ENCODE measurements around the gene FOLR1.
"Not testable (repeated sequence)": the region's sequence is repeated elsewhere in the genome, so short reads cannot be mapped to it uniquely, and the experiment has no call there.

FOLR1 gene

DNA sequence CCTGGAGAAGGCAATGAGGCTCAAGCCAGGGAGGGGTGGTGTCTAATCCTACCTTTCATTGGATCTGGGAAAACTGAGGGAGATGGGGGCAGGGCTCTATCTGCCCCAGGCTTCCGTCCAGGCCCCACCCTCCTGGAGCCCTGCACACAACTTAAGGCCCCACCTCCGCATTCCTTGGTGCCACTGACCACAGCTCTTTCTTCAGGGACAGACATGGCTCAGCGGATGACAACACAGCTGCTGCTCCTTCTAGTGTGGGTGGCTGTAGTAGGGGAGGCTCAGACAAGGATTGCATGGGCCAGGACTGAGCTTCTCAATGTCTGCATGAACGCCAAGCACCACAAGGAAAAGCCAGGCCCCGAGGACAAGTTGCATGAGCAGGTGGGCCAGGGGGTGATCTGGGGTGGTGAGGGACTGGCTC is at the start of gene FOLR1:
Gene FOLR1 (plus strand): TSS at position 180 of the 421 bp plus-strand sequence. CDS start 34 bp downstream, at position 214.
- no peak for DNase-seq

DNA sequence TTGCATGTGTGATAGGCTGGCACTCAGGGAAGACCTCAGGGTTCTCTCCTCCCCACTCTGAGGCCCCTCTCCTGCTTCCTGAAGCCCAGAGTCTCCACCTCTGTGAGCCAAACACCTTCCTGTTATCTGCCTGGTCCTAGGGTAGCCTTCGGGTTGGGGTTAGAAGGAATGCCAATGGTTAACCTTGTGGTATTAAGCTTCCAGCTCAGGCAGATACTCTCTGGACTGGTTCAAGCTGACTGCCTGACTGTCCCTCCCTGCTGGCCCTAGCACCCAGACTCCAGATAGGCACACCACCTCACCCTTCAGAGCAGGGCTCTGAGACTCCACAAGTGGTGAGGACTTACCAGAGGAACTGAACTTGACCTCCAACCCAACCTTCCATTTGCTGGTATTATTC is 49.4 kb upstream of the FOLR1 start:
- not testable (repeated sequence) for DNase-seq

DNA sequence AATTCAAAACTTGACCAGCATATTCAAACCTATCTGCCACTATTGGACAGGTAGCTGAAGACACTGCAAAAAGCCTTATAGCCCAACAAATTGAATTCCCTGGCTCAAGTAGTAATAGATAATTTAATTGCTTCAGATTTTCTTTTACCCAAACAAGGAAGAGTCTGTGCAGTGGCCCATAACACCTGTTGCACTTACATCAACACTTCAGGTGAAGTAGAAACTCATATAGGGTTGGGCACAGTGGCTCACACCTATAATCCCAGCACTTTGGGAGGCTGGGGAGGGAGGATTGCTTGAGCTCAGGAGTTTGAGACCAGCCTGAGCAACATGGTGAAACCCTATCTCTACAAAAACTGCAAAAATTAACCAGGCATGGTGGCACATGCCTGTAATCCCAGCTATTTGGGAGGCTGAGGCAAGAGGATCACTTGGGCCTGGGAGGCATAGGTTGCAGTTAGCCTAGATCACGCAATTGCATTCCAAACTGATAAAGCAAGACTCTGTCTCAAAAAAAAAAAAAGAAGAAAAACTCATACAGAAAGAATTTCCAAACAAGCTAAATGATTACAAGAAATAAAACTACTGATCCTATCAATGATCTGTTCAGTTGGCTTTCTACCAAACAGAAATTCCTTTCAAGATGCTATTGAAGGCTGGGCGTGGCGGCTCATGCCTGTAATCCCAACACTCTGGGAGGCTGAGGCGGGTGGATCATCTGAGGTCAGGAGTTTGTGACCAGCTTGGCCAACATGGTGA is 47.0 kb upstream of the FOLR1 start:
- DNase-seq = no peak

DNA sequence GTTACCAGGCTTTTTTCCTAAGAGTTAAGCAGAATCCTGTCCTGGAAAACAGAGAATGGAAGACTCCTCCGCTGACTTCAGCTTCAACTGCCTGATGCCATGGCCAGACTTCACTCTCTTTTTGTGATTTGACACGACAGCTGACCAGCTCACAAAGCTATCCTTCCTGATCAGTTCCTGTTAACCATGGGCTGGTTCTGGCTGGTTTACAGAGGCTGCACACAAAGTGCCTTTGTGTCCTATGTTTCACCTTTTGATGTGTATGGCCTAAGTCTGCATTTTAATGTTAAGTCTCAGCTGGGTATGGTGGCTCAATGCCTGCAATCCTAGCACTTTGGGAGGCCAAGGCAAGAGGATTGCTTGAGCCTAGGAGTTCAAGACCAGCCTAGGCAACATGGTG is 45.3 kb upstream of the FOLR1 start:
- no peak for DNase-seq

DNA sequence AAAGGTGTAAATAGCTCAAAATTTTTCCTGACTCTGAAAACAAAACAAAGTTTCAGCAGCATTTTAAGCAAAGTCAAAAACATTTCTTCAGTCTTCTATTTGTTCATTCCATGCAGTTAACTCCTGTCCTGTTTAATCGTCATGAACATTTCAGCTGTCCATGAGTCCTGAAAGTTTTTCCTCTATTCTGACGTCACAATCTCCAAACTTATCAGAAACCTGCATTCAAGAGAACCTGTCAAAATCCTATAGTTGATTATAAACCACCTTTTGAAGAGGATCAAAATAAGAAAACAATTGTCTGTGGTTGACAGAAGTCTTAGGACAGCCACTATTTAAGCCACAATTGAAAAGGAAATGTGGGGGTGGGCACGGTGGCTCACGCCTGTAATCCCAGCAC is 41.1 kb upstream of the FOLR1 start:
- DNase-seq = no peak

DNA sequence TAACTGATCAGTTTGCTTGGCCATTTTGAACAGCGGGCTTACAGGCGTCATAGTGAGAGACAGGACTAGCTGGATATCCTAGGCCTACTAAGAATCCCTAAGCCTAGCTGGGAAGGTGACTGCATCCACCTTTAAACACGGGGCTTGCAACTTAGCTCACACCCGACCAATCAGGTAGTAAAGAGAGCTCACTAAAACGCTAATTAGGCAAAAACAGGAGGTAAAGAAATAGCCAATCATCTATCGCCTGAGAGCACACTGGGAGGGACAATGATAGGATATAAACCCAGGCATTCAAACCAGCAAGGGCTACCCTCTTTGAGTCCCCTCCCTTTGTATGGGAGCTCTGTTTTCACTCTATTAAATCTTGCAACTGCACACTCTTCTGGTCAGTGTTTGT is 38.1 kb upstream of the FOLR1 start:
- DNase-seq = not testable (repeated sequence)

DNA sequence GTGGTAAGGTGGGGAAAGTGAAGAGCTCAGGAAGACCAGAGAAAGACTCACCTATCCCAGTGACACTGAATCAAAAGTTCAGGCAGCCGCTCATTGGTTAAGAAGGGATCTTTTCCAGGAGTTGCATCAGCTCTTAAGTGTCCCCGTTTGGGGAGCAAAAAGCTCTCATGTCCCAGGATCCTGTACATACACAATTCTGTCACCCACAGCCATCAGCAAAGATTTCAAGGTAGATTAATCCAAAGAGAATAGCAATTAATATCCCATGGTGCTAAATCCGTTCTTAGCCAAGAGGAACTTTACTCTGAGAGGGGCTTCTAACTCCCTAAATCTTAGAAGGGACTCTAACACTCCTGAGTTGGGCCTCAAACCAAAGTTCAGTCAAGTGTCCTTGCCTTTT is 37.1 kb upstream of the FOLR1 start:
- DNase-seq = no peak

DNA sequence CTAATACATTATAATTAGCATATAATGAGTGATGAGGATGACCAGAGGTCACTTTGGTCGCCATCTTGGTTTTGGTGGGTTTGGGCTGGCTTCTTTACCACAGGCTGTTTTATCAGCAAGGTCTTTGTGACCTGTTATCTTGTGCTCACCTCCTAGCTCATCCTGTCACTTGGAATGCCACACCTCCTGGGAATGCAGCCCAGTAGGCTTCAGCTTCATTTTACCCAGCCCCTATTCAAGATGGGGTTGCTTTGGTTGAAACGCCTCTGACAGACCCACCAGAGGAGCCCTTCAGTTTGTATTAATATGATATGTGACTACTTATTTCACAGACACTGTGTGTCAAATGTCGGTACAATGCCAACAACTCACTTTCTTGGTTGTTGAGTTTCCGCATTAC is 36.2 kb upstream of the FOLR1 start:
- DNase-seq = no peak

DNA sequence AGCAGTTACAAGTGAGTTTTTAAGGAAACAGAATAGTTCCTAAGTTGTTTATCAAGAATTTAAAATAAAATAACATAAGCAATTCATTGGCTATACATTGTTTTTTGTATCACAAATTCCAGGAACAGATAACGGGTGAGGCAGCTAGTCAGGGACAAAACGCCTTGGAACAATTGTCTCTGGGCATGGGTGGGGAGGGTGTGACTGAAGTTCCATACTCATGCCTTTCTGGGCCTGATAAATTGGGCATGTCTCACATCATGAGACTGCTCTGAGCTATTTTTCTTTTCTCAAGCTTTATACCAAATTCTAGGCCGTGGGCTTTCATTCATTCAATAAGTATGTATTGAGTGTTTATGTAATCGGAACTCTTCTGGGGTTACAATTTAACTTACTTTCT is 34.8 kb upstream of the FOLR1 start:
- DNase-seq = no peak

DNA sequence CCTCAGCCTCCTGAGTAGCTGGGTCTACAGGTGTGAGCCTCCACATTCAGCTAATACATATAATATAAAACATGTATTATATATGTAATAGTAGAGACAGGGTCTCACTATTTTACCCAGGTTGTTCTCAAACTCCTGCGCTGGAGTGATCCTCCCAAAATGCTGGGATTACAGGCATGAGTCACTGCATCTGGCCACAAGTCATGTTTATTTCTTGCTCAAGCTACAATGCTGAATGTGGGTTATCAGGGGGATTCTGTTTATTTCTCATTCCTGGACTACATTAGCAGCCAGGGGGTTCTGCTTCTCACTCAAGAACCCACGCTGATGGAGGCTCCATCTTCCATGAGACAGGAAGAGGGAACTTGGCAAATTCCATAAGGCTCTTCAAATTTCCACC is 31.6 kb upstream of the FOLR1 start:
- no peak for DNase-seq

DNA sequence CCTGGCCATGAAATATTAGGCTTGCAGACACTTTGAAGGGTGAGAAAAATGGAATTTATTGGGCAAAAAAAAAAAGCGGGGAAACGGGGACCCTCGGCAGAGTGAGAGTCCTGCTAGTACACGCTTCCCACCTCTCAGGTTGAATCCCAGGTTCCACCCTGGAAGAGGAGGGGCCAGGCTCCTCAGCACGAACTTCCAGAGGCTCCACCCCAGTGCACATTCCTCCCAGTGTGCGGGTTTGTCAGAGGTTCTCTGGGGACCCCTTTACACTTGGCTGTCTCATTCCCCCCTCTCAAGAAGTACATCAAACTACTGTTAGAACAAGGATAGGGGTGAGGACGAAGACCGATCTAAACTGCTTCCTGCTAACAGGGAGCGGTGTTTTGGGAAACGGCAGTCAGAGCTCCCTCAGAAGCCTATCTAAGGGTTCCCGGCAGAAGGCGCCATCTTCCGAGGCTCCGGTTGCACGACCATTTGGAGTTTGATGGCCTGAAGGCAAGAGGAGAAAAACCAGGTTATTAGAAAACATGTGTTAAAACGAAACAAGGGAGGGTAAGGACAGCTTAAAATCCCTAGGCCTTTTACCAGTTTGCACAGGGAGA is 28.9 kb upstream of the FOLR1 start:
- no peak for DNase-seq

DNA sequence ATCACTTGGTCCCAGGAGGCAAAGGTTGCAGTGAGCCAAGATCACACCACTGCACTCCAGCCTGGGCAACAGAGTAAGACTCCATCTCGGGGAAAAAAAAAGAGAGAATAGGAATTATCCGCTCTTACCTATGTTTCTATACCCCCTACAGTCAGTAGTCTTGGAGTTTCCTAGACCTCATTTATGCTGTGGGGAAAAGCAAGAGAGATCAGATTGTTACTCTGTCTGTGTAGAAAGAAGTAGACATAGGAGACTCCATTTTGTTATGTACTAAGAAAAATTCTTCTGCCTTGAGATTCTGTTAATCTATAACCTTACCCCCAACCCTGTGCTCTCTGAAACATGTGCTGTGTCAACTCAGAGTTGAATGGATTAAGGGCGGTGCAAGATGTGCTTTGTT is 27.8 kb upstream of the FOLR1 start:
- not testable (repeated sequence) for DNase-seq

DNA sequence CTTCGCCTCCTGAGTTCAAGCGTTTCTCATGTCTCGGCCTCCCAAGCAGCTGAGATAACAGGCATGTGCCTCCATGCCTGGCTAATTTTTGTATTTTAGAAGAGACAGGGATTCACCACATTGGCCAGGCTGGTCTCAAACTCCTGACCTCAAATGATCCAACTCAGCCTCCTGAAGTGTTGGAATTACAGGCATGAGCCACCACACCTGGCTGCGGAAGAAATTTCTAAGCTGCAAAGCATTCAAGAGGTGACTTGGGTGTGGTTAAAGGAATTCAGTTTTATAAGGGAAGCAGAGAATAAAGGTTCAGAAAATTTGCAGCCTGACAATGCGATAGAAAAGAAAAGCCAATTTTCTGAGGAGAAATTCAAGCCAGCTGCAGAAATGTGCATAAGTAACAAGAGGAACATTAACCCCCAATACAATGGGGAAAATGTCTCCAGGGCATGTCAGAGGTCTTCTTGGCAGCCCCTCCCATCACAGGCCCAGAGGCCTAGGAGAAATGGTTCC is 22.8 kb upstream of the FOLR1 start:
- not testable (repeated sequence) for DNase-seq

DNA sequence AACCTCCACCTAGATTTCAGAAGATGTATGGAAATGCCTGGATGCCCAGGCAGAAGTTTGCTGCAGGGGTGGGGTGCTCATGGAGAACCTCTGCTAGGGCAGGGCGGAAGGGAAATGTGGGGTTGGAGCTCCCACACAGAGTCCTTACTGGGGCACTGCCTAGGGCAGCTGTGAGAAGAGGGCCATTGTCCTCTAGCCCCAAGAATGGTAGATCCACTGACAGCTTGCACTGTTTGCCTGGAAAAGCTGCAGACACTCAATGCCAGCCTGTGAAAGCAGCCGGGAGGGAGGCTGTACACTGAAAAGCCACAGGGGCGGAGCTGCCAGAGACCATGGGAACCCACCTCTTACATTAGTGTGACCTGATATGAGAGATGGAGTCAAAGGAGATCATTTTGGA is 22.2 kb upstream of the FOLR1 start:
- not testable (repeated sequence) for DNase-seq

DNA sequence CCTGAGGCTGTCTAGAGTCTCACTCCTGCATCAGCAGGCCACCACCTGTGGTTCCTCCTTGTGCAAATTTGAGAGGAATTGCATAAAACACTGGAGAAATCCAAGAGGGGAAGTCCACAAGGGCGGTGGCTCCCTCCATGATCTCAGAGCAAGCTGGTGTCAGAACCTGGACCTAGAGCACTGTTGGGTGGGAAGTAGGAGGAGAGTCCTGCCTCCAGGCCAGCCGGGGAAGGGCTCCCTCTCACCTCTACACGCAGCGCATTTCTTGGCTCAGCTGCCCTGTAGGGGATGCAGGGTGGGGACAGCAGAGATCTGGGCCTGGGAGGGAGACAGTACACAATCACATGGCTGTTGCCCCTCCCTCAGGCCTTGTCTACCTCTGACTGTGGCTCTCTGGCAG is 19.9 kb upstream of the FOLR1 start:
- not testable (repeated sequence) for DNase-seq

DNA sequence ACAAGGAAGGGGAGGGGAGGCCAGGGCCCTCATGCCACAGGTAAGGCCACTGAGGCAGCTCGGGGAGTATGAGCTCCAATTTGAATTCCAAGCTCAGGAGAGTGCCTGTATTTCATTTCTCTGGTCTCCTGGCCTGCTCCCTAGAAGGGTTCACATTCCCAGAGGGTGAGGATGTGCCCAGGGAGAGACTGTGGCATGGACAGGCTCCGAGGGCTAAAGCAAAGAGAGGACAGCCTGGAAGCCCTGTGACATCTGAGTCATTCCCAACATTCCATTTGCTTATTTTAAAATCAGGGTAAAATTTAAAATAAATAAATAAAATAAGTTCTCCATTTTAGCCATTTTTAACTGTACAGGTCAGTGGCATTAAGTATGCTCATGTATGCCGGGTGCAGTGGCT is 18.6 kb upstream of the FOLR1 start:
- DNase-seq = no peak

DNA sequence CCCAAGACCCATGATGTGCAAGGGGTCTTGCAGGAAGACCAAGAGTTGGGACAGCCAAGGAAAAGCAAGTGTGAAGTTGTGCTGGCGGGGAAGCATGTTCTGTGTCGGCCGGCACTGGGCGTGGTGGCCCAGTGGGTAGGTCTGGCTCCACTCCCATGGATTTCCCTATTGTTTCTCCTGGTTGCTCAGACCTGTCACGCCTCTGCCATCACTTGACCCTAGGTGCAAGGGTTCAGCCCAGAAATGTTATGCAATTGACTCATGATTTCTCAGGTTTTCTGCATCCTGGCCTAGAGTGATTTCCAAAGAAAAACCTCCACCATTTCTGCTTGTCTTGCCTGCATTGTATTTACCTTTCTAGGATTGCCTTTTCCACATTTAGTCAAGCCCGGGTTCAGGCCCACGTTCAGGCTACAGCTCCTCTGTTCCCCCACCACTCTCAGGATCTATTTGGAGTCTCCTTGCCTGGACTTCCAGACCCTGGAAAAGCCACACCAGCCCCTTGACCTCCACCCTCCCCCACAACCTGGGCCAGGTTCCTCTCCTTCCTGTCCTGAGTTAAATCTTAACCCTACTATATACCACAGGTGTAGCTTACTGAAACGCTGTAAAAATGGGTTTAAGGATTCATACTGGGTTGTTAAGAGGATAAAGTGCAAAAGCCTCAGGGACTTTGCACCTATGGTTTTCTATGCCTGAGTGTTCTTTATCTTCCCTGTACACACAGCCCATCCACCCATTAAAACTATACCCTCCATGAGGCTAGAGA is 17.5 kb upstream of the FOLR1 start:
- no peak for DNase-seq

DNA sequence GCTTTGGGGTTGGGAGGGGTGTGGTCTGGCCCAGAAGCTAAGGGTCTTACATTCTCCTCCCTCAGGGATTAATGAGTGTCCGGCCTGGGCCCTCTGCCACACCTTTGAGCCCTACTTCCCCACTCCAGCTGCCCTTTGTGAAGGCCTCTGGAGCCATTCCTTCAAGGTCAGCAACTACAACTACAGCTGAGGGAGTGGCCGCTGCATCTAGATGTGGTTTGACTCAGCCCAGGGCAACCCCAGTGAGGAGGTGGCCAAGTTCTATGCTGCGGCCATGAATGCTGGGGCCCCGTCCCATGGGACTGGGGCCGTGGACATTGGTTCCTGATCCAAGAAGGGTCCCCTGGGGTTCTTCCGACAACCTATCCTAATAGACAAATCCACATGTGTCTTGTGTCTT is 14.3 kb upstream of the FOLR1 start:
- DNase-seq = no peak

DNA sequence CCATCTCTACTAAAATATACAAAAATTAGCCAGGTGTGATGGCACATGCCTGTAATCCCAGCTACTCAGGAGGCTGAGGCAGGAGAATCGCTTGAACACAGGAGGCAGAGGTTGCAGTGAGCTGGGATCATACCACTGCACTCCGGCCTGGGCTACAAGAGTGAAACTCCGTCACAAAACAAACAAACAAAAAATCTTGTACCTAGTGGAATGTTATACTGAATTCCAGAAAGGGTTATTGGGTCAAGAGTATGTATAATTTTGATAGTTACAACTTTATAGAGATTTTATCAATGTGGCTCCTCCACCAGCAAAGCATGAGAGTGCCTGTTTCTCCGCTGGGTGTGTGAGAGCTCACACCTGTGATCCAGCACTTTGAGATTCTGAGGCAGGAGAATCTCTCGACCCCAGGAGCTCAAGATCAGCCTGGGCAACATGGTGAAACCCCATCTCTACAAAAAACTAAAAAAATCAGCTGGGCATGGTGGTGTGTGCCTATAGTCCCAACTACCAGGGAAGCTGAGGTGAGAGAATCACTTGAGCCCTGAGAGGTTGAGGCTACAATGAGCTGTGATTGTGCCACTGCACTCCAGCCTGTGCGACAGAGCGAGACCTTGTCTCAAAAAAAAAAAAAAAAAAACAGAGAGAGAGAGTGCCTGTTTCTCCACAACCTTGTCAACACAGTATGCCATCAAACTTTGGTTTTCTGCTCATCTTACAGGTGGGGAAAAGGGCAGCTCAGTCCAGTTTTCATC is 12.7 kb upstream of the FOLR1 start:
- DNase-seq = no peak

DNA sequence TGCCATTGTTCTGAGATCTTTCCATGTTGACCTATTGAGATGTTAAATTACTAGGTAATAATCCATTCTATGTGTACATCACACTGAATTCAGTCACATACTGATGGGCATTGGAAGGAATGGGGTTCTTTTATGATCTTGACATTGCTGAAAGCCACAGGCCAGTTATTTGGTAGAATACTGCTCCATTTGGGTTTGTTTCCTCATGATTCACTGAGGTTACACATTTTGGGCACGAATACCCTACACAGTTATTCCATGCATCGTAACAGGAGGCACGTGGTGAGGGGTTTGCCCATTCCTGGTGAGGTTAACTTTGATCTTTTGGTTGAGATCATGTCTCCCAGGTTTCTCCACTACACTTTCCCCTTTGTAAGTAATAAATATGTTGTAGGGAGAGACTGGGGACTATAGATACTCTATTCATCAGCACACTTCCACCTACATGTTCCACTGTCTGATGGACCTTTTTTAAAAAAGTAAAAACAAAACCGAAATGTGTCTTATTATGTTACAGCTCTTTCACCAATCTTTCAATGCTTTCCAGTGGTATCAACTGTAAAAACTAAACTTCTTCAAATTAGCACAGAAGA is 12.0 kb upstream of the FOLR1 start:
- DNase-seq = no peak

DNA sequence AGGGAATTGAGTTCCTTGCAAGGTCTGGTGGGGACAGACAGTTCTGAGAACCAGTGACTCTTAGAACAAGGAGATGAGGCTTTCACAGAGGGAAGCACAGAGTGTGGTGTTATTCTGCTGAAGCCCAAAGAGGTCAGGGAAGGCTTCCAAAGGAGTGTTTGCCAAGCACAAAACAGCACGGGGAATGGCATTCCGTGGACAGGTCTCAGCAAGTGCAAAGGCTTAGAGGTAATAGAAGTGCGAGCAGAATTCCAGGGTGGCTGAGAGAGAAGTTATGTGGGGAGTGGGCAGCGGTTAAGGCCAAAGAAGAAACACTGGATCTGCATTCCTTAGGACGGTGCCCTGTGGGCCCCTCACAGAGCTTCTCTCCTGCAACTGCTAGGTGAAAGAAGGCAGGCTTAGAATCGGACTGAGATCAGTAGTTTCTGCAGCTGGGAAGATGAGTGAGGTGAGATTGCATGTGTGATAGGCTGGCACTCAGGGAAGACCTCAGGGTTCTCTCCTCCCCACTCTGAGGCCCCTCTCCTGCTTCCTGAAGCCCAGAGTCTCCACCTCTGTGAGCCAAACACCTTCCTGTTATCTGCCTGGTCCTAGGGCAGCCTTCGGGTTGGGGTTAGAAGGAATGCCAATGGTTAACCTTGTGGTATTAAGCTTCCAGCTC is 10.9 kb upstream of the FOLR1 start:
- not testable (repeated sequence) for DNase-seq

DNA sequence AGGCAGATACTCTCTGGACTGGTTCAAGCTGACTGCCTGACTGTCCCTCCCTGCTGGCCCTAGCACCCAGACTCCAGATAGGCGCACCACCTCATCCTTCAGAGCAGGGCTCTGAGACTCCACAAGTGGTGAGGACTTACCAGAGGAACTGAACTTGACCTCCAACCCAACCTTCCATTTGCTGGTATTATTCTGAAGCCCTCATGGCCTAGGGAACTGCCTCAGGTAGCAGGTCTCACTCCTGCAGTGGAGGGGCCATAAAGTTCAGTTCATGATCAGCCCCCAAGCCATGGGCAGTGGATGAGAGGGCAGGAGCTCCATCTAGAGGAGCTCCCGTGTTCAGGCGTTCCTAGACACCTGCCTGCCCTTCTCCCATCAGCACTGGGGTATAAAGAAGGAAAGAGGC is 10.4 kb upstream of the FOLR1 start:
- DNase-seq = not testable (repeated sequence)

Measured in stimulated activated CD4-positive, alpha-beta T cell treated with anti-CD3 and anti-CD28 coated beads, Interleukin-12 subunit alpha, Interleukin-12 subunit beta, amount 100 ng/mL, for 4 hours (primary cell).